ENCODE data around the gene FFAR2.

DNA sequence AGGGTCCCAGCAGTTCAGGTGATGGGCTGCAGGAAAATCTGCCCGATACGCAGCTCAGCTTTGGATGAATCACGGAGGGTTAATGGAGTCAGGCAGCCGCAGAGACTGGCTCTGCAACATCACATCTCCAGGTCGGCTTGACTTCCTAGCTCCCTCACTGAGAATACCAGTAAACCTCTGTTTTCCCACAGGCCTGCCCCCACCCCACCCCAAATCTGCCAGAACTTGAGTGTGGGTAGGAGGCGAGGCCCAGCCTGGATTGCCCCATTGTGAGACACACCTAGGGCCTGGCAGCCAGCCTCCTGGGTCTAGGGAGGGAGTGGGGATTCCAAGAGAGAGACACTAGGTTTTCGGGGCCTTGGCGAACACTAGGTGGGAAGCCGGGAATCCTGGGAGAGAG is 45.9 kb downstream of the FFAR2 start:
- TF ChIP-seq, protein P1, sequence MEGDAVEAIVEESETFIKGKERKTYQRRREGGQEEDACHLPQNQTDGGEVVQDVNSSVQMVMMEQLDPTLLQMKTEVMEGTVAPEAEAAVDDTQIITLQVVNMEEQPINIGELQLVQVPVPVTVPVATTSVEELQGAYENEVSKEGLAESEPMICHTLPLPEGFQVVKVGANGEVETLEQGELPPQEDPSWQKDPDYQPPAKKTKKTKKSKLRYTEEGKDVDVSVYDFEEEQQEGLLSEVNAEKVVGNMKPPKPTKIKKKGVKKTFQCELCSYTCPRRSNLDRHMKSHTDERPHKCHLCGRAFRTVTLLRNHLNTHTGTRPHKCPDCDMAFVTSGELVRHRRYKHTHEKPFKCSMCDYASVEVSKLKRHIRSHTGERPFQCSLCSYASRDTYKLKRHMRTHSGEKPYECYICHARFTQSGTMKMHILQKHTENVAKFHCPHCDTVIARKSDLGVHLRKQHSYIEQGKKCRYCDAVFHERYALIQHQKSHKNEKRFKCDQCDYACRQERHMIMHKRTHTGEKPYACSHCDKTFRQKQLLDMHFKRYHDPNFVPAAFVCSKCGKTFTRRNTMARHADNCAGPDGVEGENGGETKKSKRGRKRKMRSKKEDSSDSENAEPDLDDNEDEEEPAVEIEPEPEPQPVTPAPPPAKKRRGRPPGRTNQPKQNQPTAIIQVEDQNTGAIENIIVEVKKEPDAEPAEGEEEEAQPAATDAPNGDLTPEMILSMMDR (IDR thresholded peaks at IDR 0.05; ENCODE audit: low read depth, low read length, missing input control), result no peak
- TF ChIP-seq TAF1 (conservative IDR thresholded peaks at IDR 0.05) (no peak), JUND (IDR thresholded peaks at IDR 0.05) (no peak), RAD21 (IDR thresholded peaks at IDR 0.05) (no peak), YY1 (IDR thresholded peaks at IDR 0.05) (no peak), EGR1 (IDR thresholded peaks at IDR 0.05; ENCODE audit: low read depth in 2 of 2) (no peak), SP1 (IDR thresholded peaks at IDR 0.05) (no peak), GABPA (IDR thresholded peaks at IDR 0.05 in 1 of 2, conservative IDR thresholded peaks at IDR 0.05 in 1 of 2) (no peak), RXRA (IDR thresholded peaks at IDR 0.05) (no peak), HNF4G (IDR thresholded peaks at IDR 0.05) (no peak)
- TF ChIP-seq, protein P2, sequence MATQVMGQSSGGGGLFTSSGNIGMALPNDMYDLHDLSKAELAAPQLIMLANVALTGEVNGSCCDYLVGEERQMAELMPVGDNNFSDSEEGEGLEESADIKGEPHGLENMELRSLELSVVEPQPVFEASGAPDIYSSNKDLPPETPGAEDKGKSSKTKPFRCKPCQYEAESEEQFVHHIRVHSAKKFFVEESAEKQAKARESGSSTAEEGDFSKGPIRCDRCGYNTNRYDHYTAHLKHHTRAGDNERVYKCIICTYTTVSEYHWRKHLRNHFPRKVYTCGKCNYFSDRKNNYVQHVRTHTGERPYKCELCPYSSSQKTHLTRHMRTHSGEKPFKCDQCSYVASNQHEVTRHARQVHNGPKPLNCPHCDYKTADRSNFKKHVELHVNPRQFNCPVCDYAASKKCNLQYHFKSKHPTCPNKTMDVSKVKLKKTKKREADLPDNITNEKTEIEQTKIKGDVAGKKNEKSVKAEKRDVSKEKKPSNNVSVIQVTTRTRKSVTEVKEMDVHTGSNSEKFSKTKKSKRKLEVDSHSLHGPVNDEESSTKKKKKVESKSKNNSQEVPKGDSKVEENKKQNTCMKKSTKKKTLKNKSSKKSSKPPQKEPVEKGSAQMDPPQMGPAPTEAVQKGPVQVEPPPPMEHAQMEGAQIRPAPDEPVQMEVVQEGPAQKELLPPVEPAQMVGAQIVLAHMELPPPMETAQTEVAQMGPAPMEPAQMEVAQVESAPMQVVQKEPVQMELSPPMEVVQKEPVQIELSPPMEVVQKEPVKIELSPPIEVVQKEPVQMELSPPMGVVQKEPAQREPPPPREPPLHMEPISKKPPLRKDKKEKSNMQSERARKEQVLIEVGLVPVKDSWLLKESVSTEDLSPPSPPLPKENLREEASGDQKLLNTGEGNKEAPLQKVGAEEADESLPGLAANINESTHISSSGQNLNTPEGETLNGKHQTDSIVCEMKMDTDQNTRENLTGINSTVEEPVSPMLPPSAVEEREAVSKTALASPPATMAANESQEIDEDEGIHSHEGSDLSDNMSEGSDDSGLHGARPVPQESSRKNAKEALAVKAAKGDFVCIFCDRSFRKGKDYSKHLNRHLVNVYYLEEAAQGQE (IDR thresholded peaks at IDR 0.05), result no peak
- TF ChIP-seq, protein P3, sequence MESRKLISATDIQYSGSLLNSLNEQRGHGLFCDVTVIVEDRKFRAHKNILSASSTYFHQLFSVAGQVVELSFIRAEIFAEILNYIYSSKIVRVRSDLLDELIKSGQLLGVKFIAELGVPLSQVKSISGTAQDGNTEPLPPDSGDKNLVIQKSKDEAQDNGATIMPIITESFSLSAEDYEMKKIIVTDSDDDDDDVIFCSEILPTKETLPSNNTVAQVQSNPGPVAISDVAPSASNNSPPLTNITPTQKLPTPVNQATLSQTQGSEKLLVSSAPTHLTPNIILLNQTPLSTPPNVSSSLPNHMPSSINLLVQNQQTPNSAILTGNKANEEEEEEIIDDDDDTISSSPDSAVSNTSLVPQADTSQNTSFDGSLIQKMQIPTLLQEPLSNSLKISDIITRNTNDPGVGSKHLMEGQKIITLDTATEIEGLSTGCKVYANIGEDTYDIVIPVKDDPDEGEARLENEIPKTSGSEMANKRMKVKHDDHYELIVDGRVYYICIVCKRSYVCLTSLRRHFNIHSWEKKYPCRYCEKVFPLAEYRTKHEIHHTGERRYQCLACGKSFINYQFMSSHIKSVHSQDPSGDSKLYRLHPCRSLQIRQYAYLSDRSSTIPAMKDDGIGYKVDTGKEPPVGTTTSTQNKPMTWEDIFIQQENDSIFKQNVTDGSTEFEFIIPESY (IDR thresholded peaks at IDR 0.05), result no peak
- TF ChIP-seq, protein P4, sequence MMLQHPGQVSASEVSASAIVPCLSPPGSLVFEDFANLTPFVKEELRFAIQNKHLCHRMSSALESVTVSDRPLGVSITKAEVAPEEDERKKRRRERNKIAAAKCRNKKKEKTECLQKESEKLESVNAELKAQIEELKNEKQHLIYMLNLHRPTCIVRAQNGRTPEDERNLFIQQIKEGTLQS (IDR thresholded peaks at IDR 0.05), result no peak
- TF ChIP-seq, protein P5, sequence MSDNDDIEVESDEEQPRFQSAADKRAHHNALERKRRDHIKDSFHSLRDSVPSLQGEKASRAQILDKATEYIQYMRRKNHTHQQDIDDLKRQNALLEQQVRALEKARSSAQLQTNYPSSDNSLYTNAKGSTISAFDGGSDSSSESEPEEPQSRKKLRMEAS (IDR thresholded peaks at IDR 0.05), result no peak
